Gastroesophageal sphincter (tissue), 3 donors: Measurements from ENCODE around the gene GAL3ST1.

Source experiments
- EP300 ChIP-seq: sonication (generic); formaldehyde crosslinking; IDR thresholded peaks from one replicate; pipeline ENCODE4 v1.6.1; 2017; ENCODE audit warnings: antibody characterized with exemption, mild to moderate bottlenecking
- POLR2A ChIP-seq, 2 donors: fragments of 450-650 bp; IDR thresholded peaks; one replicate each; pipeline ENCODE4 v1.6.1; 2017; ENCODE audit warnings: antibody characterized with exemption in 2 of 2, mild to moderate bottlenecking in 2 of 2, moderate library complexity in 1 of 2
- POLR2AphosphoS5 ChIP-seq: sonication (generic); formaldehyde crosslinking; IDR thresholded peaks from one replicate; pipeline ENCODE4 v1.6.1; 2017; ENCODE audit warnings: antibody characterized with exemption
- TF ChIP-seq, protein P1 (sequence below), 4 experiments: fragments of 200-600 bp in 2 of 4; fragments of 450-650 bp in 2 of 4; sonication (generic) in 1 of 4; IDR thresholded peaks; one replicate each; pipeline ENCODE4 v1.5.1; 2017 to 2019; ENCODE audit warnings: antibody characterized with exemption in 4 of 4, mild to moderate bottlenecking in 2 of 4, moderate library complexity in 2 of 4

- TF ChIP-seq, protein P1, sequence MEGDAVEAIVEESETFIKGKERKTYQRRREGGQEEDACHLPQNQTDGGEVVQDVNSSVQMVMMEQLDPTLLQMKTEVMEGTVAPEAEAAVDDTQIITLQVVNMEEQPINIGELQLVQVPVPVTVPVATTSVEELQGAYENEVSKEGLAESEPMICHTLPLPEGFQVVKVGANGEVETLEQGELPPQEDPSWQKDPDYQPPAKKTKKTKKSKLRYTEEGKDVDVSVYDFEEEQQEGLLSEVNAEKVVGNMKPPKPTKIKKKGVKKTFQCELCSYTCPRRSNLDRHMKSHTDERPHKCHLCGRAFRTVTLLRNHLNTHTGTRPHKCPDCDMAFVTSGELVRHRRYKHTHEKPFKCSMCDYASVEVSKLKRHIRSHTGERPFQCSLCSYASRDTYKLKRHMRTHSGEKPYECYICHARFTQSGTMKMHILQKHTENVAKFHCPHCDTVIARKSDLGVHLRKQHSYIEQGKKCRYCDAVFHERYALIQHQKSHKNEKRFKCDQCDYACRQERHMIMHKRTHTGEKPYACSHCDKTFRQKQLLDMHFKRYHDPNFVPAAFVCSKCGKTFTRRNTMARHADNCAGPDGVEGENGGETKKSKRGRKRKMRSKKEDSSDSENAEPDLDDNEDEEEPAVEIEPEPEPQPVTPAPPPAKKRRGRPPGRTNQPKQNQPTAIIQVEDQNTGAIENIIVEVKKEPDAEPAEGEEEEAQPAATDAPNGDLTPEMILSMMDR (IDR thresholded peaks at IDR 0.05): no peak
- TF ChIP-seq POLR2AphosphoS5: no peak
- no peak for TF ChIP-seq EP300
- no peak for TF ChIP-seq POLR2A (IDR thresholded peaks at IDR 0.05)
Observed at GRCh38 chr22:30514252-30514651, 60.2 kb downstream of the GAL3ST1 start.
